Left kidney (tissue), 8 donors: Measurements from ENCODE around the gene GEMIN2. TPM values are rescaled to one million over a fixed set of nuclear protein-coding genes. Genes with fewer than 3 reads are reported as not detected.
"Not testable (repeated sequence)": the region's sequence is repeated elsewhere in the genome, so short reads cannot be mapped to it uniquely, and the experiment has no call there.

ENCODE experiments used
- DNase-seq: peaks from one replicate; pipeline ENCODE4 v3.0.0-alpha.2; 2013
- long read RNA-seq, 8 donors: transcript quantifications; one replicate each; lab custom pipeline, GENCODE V29; 2026
- polyA plus RNA-seq: library from polyadenylated mRNA; unstranded; fragments of 120-200 nt; gene quantifications from one replicate; pipeline ENCODE4 v1.2.1, GENCODE V29; 2013; ENCODE audit not compliant: insufficient read length

Gene GEMIN2
- 30.9 TPM for polyA plus RNA-seq
- long read RNA-seq, donor 1, transcript GEMIN2-202 (10 exons, 1,420 nt) = major isoform, 8 of 30 reads
- long read RNA-seq, donor 1, partial matches to known transcripts = 12 of 30 reads
- long read RNA-seq, donor 1, other reads (novel, unspliced or antisense) = 6 of 30 reads
- long read RNA-seq, donor 2, transcript GEMIN2-202 (10 exons, 1,420 nt) = major isoform, 7 of 13 reads
- long read RNA-seq, donor 2, partial matches to known transcripts = 0 of 13 reads
- long read RNA-seq, donor 2, other reads (novel, unspliced or antisense) = 0 of 13 reads
- long read RNA-seq, donor 3, partial matches to known transcripts = 0 of 6 reads
- long read RNA-seq, donor 3, other reads (novel, unspliced or antisense) = 0 of 6 reads
- long read RNA-seq, donor 4, partial matches to known transcripts = 0 of 1 reads
- long read RNA-seq, donor 4, other reads (novel, unspliced or antisense) = 0 of 1 reads
- long read RNA-seq, donor 5, transcript GEMIN2-202 (10 exons, 1,420 nt) = minor isoform, 7 of 28 reads
- long read RNA-seq, donor 5, transcript GEMIN2-204 (10 exons, 825 nt) = major isoform, 8 of 28 reads
- long read RNA-seq, donor 5, partial matches to known transcripts = 11 of 28 reads
- long read RNA-seq, donor 5, other reads (novel, unspliced or antisense) = 0 of 28 reads
- long read RNA-seq, donor 6, partial matches to known transcripts = 12 of 16 reads
- long read RNA-seq, donor 6, other reads (novel, unspliced or antisense) = 0 of 16 reads
- long read RNA-seq, donor 7, transcript GEMIN2-202 (10 exons, 1,420 nt) = major isoform, 9 of 13 reads
- long read RNA-seq, donor 7, partial matches to known transcripts = 0 of 13 reads
- long read RNA-seq, donor 7, other reads (novel, unspliced or antisense) = 0 of 13 reads
- long read RNA-seq, donor 8, partial matches to known transcripts = 0 of 3 reads
- long read RNA-seq, donor 8, other reads (novel, unspliced or antisense) = 0 of 3 reads

GRCh38 chr14:39114073-39114838, at the start of gene GEMIN2:
TSS of gene GEMIN2 (plus strand) at chr14:39114323. CDS start at chr14:39114339, 16 bp downstream.
- peak; percentile 95 for DNase-seq

GRCh38 chr14:39069169-39069805, 44.8 kb upstream of the GEMIN2 start:
- DNase-seq = not testable (repeated sequence)

- DNase-seq = no peak
These were observed 44.2 kb upstream of the GEMIN2 start for GRCh38 chr14:39069923-39070322.

GRCh38 chr14:39071096-39071495, 43.0 kb upstream of the GEMIN2 start:
- DNase-seq = no peak

GRCh38 chr14:39080886-39081285, 33.2 kb upstream of the GEMIN2 start:
- no peak for DNase-seq

DNA sequence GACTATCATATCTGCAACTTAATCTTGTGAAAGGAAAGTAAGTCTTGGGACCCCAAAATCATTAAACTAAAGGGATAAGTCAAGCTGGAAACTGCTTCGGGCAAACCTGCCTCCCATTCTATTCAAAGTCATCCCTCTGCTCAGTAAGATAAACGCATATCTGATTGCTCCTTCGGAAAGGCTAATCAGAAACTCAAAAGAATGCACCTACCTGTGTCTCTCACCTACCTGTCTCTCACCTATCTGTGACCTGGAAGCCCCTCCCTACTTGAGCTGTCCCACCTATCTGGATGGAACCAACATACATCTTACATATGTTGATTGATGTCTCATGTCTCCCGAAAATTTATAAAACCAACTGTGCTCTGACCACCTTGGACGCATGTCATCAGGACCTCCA, 31.0 kb upstream of the GEMIN2 start:
- DNase-seq = no peak

DNA sequence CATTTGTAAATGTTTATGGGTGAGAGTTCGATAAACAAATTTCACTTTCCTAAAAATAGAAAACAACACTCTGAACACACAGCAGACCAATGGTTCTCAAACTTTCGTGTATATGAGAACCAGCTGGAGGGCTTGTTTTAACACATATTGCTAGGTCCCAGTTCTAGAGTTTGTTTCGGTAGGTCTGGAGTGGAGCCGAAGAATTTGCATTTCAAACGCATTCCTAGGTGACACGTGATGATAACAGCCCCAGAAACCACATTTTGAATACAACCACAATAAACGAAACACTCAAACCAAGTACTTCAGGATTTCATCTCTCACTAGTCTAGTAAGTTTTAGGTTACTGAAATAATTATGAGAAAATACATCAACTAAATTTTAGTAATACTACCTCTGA, 28.2 kb upstream of the GEMIN2 start:
- no peak for DNase-seq

DNA sequence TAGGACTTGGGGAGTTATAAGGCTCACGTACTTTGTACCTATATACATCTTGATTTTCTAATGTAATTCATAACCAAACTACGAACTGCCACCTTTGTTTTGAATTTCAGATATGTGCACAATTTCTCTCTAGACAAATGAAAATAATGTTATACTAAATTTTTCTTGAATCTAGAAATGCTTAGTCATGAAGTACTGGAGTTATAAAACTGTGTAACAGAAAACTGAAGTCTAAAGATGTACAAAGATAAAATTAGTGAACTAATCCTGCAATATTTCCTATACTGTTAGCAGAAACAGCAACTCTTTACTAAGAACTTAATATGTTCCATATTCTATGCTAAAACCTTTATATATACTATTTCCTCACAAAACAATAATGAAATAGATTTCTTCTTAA, 26.6 kb upstream of the GEMIN2 start:
- no peak for DNase-seq

DNA sequence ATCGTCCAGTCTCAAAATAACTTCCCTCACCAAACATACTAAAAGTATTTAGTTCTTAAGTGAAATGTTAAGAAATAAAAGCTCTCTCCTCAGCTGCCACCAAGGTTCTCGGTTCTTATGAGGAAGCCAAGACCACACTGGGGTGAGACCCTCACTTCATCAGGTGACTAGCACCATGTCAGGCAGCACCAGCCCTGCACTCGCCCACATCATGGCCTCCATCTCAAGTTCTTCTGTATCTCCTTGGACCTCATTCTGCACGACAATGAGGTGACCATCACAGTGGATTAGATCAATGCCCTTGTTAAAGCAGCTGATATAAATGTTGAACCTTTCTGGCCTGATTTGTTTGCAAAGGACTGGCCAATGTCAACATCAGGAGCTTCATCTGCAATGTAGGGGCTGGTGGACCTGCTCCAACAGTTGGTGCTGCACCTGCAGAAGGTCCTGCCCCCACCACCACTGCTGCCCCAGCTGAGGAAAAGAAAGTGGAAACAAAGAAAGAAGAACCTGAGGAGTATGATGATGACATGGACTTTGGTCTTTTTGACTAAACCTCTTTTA, 23.5 kb upstream of the GEMIN2 start:
- no peak for DNase-seq

- DNase-seq = no peak
These were observed 22.4 kb upstream of the GEMIN2 start for GRCh38 chr14:39091716-39092115.

GRCh38 chr14:39094515-39094914, 19.6 kb upstream of the GEMIN2 start:
- no peak for DNase-seq

GRCh38 chr14:39097159-39097558, 17.0 kb upstream of the GEMIN2 start:
- peak; percentile 20 for DNase-seq

DNA sequence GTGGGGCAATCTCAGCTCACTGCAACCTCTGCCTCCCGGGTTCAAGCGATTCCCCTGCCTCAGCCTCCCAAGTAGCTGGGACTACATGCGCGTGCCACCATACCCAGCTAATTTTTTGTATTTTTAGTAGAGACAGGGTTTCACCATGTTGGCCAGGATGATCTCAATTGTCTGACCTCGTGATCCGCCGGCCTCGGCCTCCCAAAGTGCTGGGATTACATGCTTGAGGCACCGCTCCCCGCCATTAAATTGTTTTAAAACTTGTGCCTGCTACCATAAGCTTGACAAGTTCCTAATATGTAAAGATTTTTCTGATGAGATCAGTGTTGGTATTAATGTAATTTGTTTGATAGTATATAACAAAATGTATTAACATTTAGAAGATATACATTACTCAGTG, 14.9 kb upstream of the GEMIN2 start:
- not testable (repeated sequence) for DNase-seq

DNA sequence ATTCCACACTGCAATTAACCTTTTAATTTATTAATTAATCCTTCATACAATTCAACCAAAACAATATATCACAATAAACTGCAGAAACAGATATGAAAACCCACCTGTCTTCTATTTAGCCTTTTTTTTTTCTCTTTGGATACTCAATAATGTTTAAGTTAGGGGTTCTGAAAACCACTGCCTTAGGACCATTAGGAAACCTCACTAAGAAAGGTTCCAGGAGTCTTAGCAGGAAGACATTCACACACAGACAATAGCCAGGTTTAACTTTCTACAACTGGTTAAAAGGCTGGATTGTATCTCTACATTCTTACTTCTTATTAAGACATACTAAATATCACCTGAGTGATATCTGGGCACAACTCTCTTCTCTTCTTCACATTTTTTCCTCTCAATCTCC, 14.4 kb upstream of the GEMIN2 start:
- no peak for DNase-seq

- peak; percentile 65 for DNase-seq
These were observed 11.7 kb upstream of the GEMIN2 start for GRCh38 chr14:39102265-39102968.

DNA sequence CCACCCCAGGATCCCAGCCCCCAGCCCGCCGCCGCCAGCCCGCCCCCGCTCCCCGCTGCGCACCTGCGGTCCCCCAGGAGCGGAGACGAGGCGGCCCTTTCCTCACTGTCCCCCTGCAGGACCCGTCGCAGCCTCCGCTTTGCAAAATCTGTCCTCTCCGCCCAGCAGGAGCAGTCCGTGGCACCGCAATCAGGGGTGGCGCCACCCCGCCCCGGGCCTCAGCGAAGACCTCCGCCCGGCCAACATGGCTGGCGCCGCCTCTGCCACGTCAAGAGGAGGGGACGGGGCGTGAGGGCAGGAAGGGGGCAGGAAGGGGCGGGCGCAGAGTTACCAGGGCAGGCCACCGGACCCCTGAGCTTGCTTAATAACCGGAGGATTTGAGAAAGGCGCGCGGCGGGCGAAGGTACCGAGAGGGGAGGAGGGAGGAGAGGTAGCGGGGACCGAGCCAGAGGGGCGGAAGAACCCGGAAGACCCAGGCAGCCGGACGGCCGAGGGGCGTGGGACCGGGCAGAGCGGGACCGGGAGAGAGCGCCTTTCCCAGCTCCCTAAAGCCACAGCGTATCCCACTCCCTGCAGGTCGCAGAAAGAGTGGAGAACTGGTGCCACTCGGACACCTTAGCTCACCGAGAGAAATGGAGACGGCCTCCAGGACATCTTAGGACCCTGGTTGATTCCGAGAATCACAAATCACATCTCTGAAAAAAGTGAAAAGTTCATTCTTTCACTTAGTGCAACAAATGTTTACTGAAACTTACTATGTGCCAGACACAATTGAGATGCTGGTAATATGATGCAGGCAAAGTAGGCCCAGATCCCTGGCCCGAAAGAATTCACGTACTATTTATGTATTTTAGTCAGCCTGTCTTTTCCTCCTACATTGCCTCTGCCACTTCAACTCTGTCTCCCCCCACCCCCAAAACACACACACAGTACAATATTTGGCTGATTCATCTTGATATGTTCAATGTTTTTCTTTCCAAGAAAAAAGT, 10.9 kb upstream of the GEMIN2 start, which contains the start of gene SEC23A:
Gene SEC23A (minus strand): TSS at position 267 of the 989 bp plus-strand sequence. CDS start 7,117 bp downstream, outside the sequence.
- DNase-seq = peak; percentile 88

GRCh38 chr14:39104078-39104801, 9.9 kb upstream of the GEMIN2 start:
- not testable (repeated sequence) for DNase-seq

DNA sequence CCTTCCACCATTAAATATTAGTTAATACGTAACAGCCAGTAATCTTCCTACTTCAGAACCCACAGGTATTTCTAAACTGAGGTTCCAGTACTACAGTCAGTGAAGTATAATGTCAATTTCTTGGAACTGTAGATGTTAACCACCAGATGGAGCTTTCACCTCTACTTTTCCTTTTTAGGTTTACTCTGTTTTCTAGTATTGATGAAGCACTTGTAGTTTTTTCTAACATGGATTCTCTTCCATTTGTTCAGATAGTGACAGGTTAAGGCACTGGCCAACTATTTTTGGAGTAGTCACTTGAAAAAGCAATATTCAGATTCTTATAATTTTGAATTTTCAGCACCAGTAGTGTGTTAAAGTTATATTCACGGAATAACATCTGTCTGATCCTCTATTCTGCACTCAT, 6.5 kb upstream of the GEMIN2 start:
- peak; percentile 45 for DNase-seq
